ENCODE measurements around the gene IPO11.
"Not testable (repeated sequence)": the region's sequence is repeated elsewhere in the genome, so short reads cannot be mapped to it uniquely, and the experiment has no call there.

IPO11 gene

DNA sequence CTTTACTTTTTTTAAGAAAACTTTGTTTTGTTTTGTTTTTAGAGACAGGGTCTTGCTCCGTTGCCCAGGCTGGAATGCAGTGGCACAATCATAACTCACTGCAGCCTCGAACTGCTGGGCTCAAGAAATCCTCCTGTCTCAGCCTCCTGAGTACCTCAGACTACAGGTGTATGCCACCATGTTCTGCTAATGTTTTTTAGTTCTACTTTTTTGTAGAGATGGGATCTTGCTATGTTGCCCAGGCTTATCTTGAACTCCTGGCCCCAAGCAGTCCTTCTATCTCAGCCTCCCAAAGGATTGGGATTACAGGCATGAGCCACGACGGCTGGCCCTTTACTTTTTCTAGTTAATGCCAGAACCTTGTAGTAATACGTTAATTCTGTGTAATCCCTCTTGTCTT, 36.0 kb downstream of the IPO11 start:
- DNase-seq (ENCODE audit: low read depth): no peak

DNA sequence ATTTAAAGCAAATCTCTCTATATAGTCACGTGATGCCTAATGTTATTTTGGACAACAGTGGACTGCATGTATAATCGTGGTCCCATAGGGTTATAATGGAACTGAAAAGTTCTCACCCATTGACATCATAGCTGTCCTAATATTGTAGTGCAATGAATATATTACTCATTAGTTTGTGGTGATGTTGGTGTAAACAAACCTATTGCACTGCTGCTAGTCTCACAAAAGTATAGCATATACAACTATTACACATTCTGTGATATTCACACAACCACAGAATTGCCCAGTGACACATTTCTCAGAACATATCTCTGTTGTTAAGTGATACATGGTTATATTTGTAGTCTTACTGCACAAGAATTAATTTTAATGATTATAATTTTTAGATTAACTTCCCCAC, 37.7 kb downstream of the IPO11 start:
- peak; percentile 23 for DNase-seq (ENCODE audit: low read depth)

DNA sequence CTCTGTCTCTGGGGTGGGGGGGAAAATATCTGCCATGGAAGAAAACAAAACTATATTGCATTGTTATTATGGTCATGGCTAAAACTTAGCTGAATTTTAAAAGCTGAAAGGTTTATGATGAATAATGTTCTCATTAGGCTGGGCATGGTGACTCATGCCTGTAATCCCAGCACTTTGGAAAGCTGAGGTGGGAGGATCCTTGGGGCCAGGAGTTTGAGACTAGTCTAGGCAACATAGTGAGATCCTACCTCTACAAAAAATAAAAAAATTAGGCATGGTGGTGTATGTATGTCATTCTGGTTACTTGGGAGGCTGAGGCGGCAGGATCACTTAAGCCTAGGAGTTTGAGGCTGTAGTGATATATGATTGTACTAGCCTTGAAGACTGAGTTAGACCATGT, 44.5 kb downstream of the IPO11 start:
- peak; percentile 39 for DNase-seq (ENCODE audit: low read depth)

DNA sequence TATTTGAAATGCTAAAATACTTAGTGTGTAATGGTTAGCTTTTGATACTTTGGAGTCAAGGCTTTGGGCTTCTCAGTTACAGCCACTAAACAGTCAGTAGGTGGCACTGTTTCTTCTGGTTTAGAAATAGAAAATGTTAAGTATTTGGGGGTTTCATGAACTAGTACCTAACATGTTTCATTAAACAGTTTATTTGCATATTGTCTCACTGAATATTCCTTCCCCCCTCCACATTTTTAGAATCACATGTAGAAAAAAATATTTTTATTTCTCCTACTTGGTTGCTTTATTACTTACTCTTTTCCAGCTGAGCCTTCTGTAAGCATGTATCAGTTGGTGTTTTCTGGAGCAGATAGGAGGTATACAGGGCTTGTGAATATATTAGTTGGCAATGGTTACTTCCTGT, 48.0 kb downstream of the IPO11 start:
- peak; percentile 67 for DNase-seq (ENCODE audit: low read depth)

DNA sequence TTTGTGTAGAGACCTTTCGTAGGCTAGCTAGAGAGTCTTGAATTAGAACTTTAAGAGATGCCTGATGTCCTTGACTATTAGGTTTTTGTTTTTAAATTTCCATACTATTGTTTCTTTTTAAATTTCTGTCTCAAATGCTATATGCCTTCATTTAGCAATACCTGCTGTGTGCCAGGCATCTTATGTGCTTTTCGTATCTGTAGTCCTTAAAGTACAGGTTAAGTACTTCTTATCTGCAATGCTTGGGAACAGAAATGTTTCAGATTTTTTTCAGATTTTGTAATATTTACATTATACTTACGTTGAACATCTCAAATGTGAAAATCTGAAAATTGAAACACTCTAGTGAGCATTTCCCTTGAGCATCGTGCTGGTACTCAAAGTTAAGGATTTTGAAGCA, 49.0 kb downstream of the IPO11 start:
- DNase-seq (ENCODE audit: low read depth): no peak

DNA sequence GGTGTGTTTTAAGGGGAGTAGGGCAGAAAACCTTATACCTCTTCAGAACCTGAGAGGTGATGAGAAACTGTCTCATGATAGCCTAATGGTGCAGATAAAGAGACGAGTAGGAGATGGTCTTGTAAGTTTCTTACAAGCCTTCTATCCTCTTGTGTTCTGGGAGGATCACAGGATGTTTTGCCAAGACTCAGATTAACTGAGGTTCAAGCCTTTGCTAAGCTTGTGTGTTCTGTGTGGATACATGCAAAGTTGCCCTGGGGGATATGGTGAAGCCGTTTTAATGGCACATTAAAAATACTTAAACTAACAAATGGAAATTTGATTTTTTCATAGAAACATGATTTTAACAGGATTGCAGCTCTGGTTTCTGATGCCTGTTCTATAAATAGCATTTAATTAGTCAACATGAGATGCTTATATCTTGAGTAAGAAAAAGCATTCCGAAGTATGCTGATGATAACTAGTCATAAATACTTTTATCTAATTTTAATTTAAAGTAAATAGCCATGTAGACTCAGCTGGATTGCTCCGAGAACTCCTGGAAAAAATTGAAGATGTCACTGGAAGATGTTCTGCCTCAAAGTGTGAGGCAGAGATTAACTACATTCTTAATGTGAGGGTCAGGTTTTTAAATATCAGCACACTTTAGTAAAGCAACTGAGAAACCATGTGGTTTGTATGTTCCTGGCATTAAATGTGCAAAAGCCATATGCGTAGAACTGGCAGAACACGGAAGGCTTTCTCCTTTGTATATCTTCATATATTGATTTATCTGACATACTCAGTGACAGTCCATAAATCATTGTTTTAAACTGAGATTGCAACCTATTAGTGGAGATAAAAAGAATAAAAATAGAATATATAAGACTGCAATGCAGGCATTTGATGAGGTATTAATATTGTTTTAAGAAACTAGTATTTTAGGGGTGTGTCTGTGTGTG, 53.7 kb downstream of the IPO11 start:
- DNase-seq (ENCODE audit: low read depth): peak; percentile 15

DNA sequence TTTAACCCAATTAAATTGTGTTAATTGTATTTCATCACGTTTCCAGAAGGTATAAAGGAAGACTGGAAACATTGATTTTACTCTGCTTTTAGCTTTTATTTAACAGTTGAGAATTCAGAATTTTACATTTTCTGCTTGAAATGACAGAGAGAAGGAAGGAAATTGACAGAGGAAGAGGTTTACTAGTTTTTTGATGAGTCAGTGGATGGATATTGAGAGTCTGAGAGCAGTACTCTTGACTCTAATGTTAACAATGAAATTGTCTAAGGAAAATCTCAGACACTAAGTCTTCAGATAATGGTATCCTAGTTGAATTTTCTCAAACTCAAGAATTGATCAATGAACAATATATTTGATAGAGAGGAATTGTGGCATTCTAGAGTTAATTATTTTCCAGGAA, 60.6 kb downstream of the IPO11 start:
- peak; percentile 47 for DNase-seq (ENCODE audit: low read depth)

DNA sequence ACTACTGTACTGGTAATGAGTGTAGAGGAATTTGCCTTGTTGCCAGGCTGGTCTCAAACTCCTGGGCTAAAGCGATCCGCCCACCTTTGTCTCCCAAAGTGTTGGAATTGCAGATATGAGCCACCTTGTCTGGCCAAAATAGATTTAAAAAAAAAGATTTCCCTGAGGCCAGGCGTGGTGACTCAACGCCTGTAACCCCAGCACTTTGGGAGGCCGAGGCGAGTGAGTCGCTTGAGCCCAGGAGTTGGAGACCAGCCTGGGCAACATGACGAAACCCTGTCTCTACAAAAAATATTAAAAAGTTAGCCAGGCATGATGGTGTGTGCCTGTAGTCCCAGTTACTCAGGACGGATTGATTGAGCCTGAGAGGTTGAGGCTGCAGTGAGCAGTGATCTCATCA, 62.5 kb downstream of the IPO11 start:
- DNase-seq (ENCODE audit: low read depth): peak; percentile 77

DNA sequence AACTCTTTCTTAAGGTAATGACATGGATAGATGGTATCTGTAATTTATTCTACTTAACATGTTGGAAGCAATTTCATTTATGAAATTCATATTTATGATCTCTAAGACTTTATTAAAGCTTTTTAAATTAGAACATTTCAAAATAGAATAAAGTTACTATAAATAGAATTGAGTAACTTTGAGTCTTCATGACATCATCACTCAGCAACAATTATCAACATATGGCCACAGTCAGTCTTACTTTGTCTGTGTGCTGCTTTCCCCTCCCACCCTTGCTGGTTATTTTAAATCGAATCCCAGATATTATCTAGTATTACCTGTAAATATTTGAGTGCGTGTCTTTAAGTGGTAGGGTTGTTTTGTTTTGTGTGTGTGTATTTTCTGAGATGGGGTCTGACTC, 65.2 kb downstream of the IPO11 start:
- peak; percentile 54 for DNase-seq (ENCODE audit: low read depth)

DNA sequence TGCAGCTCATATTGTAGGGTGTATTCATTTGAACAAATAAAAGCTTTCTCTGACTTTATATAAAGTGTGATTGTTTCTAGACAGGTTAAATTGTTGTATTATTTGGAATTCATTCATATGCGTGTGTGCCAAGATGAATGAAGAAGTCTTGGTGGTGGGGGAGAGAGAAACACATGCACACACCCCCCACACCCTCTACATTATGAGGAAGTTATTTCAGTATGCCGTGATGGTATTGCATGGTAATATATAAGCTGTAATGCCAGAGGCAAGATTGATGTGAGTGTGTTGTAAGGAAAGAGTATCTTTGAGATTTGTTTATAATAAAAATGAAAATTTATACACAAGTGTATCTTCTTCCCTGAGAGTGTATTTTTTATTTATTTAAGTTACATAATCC, 71.0 kb downstream of the IPO11 start:
- DNase-seq (ENCODE audit: low read depth): no peak

DNA sequence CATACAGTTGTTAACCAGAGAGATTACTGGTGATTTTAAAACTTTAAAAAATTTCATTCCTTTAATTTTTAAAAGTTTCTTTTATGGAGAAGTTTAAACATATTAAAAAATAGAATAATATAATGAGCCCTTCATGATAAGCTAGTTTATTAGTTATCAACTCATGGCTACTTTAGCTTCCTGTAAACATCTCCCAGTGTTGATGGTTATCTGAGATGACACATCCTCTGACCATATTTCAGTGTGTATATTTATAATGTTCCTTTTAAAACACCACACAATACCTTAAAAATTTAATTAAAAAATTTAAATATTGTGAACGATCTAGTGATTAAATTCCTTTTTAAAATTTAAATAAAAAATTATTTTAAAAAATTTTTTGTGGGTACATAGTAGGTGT, 74.1 kb downstream of the IPO11 start:
- peak; percentile 58 for DNase-seq (ENCODE audit: low read depth)

DNA sequence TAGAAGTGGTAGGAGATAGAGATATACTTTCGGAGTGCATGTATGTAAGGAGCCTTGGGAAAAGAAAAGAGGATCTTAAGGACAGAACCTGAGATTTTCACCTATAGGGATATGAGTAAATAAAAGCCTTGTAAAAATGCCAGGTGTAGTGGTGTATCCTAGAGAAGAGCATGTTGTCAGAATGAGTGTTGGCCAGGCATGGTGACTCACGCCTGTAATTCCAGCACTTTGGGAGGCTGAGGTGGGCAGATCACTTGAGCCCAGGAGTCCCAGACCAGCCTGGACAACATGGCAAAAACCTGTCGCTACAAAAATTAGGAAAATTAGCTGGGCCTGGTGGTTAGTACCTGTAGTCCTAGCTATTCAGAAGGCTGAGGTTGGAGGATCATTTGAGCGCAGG, 76.0 kb downstream of the IPO11 start:
- no peak for DNase-seq (ENCODE audit: low read depth)

DNA sequence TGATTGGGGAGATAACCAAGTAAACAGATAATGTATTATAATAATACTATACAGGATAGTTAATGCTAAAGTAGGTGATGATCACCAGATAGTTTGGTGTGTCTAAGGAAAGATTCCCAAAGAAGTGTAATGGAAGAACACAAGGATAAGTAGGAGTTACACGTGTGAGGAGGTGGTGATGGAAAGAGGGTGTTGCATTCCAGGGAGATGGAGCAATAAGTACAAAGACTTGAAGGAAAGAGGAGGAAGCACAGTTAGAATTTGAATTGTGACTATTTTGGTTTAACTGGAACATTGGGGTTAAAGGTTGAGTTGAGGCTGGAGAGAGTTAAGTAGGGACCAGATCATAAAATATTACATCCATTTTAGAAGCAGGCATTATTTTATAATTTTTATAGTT, 76.9 kb downstream of the IPO11 start:
- peak; percentile 47 for DNase-seq (ENCODE audit: low read depth)

DNA sequence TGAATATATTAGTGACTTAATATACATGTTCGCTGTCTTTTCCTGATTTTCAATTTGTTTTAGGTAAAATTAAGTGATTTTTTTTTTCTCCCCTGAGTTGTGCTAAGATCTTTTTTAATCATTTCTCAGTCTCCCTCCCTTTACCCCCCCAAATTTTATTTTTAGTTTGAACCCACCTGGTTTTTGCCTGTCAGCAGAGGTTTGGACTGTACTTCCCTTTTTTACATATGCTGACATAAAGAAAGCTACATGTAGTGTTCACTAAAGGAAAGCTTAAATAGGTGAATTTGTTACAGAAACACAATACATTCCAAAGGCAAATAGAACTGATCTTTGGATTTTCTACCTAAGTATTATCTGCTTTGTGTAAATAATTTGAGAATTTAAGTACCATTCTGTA, 82.2 kb downstream of the IPO11 start:
- no peak for DNase-seq (ENCODE audit: low read depth)

DNA sequence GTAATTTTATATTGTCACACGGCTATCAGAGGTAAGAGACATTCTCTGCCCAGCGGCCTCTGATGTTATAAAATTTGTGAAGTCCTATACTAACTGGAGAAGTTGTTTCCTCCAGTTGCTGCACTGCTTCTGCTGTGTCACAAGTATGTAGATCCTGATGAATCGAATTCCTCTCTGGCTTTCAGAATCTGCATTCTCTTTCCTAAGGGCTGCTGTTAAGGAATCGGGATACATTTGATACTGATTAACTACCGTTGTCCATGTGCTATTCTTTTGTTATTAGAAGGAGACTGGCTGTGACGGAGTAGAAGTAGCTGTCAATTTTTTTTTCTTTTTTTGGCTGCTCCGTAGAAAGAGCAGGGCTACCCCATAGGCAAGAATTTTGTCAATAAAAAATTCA, 84.3 kb downstream of the IPO11 start:
- no peak for DNase-seq (ENCODE audit: low read depth)

DNA sequence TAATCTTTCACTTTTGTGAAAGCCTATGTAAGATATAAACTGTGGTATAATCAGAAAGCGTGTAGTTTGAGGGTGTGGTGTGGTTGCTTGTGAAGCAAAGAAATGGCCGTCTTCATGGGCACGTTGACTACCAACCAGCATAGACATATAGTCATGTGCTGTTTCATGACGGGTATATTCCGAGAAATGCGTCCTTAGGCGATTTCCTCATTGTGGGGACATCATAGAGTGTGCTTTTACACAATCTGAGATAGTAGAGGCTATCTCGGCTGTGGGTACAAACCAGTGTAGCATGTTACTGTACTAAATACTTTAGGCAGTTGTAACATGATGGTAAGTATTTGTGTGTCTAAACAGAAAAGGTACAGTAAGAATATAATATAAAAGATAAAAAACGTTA, 86.4 kb downstream of the IPO11 start:
- no peak for DNase-seq (ENCODE audit: low read depth)

DNA sequence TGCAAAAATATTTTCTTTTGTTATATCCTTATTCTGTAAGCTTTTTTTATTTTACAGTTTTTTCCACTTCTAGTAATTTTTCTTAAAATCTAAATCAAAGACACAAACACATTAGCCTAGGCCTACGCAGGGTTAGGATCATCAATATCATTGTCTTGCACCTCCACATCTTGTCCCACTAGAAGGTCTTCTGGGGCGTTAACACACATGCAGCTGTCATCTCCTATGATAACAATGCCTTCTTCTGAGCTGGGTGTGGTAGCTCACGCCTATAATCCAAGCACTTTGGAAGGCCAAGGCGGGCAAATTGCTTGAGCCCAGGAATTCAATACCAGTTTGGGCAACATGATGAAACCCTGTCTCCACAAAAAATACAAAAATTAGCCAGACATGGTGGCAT, 87.2 kb downstream of the IPO11 start:
- DNase-seq (ENCODE audit: low read depth): no peak

DNA sequence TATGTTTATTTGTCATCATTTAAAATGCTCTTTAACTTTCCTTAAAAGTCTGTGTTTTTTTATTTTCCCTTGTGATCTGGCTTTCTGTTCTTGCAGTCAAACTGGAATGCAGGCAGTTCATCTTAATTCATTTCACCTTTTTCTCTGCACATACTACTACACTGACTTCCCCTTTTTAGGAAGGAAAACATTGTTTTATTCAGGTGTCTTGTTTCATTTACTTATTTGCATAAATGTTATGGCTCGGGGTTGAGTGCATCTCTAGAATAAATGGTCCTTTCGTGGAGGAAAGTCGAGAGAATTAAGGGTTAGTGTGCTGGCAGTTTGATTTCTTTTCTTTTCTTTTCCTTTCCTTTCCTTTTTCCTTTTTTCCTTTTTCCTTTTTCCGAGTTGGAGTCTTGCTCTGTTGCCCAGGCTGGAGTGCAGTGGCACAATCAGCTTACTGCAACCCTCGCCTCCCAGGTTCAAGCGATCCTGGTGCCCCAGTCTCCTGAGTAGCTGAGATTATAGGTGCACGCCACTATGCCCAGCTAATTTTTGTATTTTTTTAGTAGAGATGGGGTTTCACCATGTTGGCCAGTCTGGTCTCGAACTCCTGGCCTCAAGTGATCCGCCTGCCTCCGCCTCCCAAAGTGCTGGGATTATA, 90.0 kb downstream of the IPO11 start:
- no peak for DNase-seq (ENCODE audit: low read depth)

DNA sequence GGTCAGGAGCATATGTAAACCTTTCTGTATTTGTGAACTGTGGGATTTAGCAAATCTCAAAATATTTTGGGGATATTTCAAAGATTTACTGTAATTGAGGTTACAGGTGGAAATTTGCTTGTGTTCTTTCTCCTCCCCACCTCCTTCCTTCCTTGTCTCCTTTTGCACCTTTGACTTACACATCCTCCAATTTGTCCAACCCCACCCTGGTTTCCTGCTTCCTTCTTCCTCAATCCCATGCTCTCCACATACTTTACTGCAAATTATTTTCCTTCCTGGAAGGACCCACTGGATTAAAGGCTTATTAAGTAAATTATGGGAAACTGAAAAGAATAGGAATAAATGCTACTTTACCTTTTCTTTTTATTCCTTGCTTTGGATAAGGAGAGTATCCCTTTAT, 91.6 kb downstream of the IPO11 start:
- DNase-seq (ENCODE audit: low read depth): no peak

DNA sequence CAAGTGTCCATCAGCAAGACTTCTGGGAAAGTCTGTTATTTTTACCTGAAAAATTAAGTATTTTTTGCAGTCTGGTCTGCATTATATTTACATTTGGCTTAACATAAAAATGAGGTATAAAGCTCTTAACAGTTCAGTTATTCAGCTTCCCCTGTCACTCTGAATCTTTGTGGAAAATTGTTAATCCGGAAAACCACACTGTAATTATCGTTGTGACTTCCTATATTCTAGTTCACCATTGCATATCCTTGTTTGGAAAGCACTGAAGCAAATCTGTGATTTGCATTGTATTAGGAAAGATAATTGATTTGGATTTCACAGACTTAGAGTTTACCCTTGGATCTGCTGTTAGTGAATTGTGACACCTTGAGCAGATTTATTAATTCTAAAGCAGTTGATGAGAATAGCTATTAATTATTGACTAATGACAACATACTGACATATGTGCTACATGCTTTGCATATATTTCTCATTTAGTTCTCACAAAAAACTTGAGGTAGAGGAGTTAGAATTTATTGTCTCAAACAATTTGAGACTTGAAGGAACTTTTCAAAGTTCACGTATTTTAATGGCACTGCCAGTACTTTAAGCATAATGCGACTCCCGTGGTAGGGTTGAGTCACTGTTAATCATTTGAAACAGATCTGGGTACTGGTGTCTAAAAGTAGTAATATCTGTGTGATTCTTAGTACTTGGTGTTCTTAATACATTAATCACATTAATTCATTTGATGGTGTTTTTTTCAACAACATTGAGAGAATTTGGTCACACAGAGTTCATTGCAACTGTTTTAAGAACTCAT, 94.3 kb downstream of the IPO11 start:
- no peak for DNase-seq (ENCODE audit: low read depth)

DNA sequence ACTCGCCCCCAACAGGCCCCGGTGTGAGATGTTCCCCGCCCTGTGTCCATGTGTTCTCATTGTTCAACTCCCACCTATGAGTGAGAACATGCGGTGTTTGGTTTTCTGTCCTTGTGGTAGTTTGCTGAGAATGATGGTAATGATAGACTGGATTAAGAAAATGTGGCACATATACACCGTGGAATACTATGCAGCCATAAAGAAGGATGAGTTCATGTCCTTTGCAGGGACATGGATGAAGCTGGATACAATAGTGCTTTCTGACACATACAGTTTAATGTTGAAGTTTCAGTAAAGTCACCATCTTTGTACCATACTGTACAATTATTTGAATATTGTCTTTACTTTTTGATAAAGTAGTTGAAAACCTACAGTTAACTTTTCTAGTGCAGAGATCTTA, 96.2 kb downstream of the IPO11 start:
- not testable (repeated sequence) for DNase-seq (ENCODE audit: low read depth)

DNA sequence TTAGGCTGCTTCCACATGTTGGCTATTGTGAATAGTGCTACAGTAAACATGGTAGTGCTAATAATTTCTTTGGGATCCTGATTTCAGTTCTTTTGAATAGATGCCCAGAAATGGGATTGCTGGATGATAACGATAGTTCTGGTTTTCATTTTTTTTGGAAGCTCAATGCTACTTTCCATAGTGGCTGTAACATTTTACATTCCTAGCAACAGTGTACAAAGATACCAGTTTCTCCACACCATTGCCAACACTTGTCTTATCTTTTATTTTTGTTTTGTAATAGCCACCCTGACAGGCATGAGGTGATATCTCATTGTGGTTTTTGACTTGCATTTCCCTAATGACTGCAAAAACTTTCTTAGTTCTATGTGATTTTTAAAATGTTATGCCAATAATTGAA, 97.2 kb downstream of the IPO11 start:
- no peak for DNase-seq (ENCODE audit: low read depth)

DNA sequence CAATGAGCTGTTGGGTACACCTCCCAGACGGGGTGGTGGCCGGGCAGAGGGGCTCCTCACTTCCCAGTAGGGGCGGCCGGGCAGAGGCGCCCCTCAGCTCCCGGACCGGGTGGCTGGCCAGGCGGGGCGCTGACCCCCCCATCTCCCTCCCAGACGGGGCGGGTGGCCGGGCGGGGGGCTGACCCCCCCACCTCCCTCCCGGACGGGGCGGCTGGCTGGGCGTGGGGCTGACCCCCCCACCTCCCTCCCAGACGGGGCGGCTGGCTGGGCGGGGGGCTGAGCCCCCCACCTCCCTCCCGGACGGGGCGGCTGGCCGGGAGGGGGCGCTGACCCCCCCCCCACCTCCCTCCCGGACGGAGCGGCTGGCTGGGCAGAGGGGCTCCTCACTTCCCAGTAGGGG, 100.5 kb downstream of the IPO11 start:
- DNase-seq (ENCODE audit: low read depth): not testable (repeated sequence)
